Urinary bladder (tissue), 4 donors: ENCODE data around the gene ABLIM2. TPM values are rescaled to one million over a fixed set of nuclear protein-coding genes. Genes with fewer than 3 reads are reported as not detected.

ENCODE experiments used
- DNase-seq: peaks from one replicate; pipeline ENCODE4 v3.0.0-alpha.2; 2015; ENCODE audit errors: extremely low spot score
- H3K27ac ChIP-seq: one replicate; pipeline ENCODE4 v1.5.1; 2013; ENCODE audit warnings: low read depth, mild to moderate bottlenecking, moderate library complexity
- H3K36me3 ChIP-seq: one replicate; pipeline ENCODE4 v1.6.1; 2013; ENCODE audit warnings: mild to moderate bottlenecking, moderate library complexity; ENCODE audit not compliant: insufficient read depth
- H3K4me1 ChIP-seq: one replicate; pipeline ENCODE4 v1.6.1; 2013; ENCODE audit warnings: mild to moderate bottlenecking, moderate library complexity; ENCODE audit not compliant: insufficient read depth
- H3K4me3 ChIP-seq: one replicate; pipeline ENCODE4 v1.5.1; 2013; ENCODE audit warnings: low read depth, low read length
- WGBS: extraction: QIAGEN DNeasy Blood & Tissue Kit; methylation state at CpG from one replicate; pipeline ENCODE4 v1.1.7; 2013; 5-methylcytosine and 5-hydroxymethylcytosine counted together
- polyA plus RNA-seq: library from polyadenylated mRNA; stranded (reverse); fragments of 200-250 nt; gene quantifications from one replicate; pipeline ENCODE4 v1.2.3, GENCODE V29; 2013
- total RNA-seq: library from RNA; depleted of rRNA; stranded (reverse); fragments of >200 nt; gene quantifications from one replicate; pipeline ENCODE4 v1.2.3, GENCODE V29; 2014
- donor health status: healthy with polysubstance abuse.
- donor health status: healthy.

Gene ABLIM2
- total and polyA plus RNA-seq, 2 donors = 1.1 to 5.9 TPM

- Histone ChIP-seq H3K36me3 (no peaks in the 10 kb centered on the region), H3K4me3 (no peak overlapping the region), H3K27ac (no peak overlapping the region), H3K4me1 (no peaks in the 10 kb centered on the region)
- DNase-seq = no peak
- 89% methylated on average over 18 of the region's 18 CpGs for WGBS
These were observed 98.0 kb downstream of the ABLIM2 start for GRCh38 chr4:8060632-8061031.

- no peaks in the 10 kb centered on the region for H3K4me1 ChIP-seq
- no peak for DNase-seq
- no peaks in the 10 kb centered on the region for H3K36me3 ChIP-seq
- H3K4me3 ChIP-seq = no peak overlapping the region
- H3K27ac ChIP-seq = no peak overlapping the region
- 90% methylated on average over 18 of the region's 18 CpGs for WGBS
These were observed 100.6 kb downstream of the ABLIM2 start for GRCh38 chr4:8058031-8058479.

- WGBS = 98% methylated on average over 6 of the region's 6 CpGs
- DNase-seq = no peak
- Histone ChIP-seq H3K36me3 (no peaks in the 10 kb centered on the region), H3K27ac (no peak overlapping the region), H3K4me3 (no peak overlapping the region), H3K4me1 (no peaks in the 10 kb centered on the region)
These were observed 103.4 kb downstream of the ABLIM2 start for GRCh38 chr4:8055206-8055605.

- no peaks in the 10 kb centered on the region for H3K36me3 ChIP-seq
- H3K4me3 ChIP-seq = no peak overlapping the region
- no peak overlapping the region for H3K27ac ChIP-seq
- DNase-seq = no peak
- 88% methylated on average over 18 of the region's 18 CpGs for WGBS
- H3K4me1 ChIP-seq = no peaks in the 10 kb centered on the region
These were observed 104.7 kb downstream of the ABLIM2 start for GRCh38 chr4:8053688-8054449.

- 96% methylated on average over 9 of the region's 9 CpGs for WGBS
- Histone ChIP-seq H3K27ac (no peak overlapping the region), H3K4me3 (no peak overlapping the region), H3K36me3 (no peaks in the 10 kb centered on the region), H3K4me1 (no peaks in the 10 kb centered on the region)
- DNase-seq = no peak
These were observed 106.4 kb downstream of the ABLIM2 start for GRCh38 chr4:8052160-8052691.

GRCh38 chr4:8051644-8052043, 107.0 kb downstream of the ABLIM2 start:
- Histone ChIP-seq H3K4me3 (no peak overlapping the region), H3K27ac (no peak overlapping the region), H3K36me3 (no peaks in the 10 kb centered on the region), H3K4me1 (no peaks in the 10 kb centered on the region)
- 89% methylated on average over 7 of the region's 7 CpGs for WGBS
- no peak for DNase-seq

- Histone ChIP-seq H3K4me3 (no peak overlapping the region), H3K27ac (peak overlapping the region; percentile 14), H3K36me3 (no peaks in the 10 kb centered on the region), H3K4me1 (no peaks in the 10 kb centered on the region)
- 15% methylated on average over 28 of the region's 28 CpGs for WGBS
- DNase-seq = peak; percentile 54
These were observed 107.9 kb downstream of the ABLIM2 start for GRCh38 chr4:8050555-8051206.

GRCh38 chr4:8050180-8050554, 108.4 kb downstream of the ABLIM2 start:
- DNase-seq = no peak
- Histone ChIP-seq H3K36me3 (no peaks in the 10 kb centered on the region), H3K4me1 (no peaks in the 10 kb centered on the region), H3K27ac (no peak overlapping the region), H3K4me3 (no peak overlapping the region)
- 73% methylated on average over 4 of the region's 4 CpGs for WGBS

GRCh38 chr4:8048856-8049676, 109.5 kb downstream of the ABLIM2 start:
- WGBS = 86% methylated on average over 18 of the region's 18 CpGs
- no peak overlapping the region for H3K27ac ChIP-seq
- H3K36me3 ChIP-seq = no peaks in the 10 kb centered on the region
- no peak overlapping the region for H3K4me3 ChIP-seq
- no peak for DNase-seq
- no peaks in the 10 kb centered on the region for H3K4me1 ChIP-seq

- no peaks in the 10 kb centered on the region for H3K36me3 ChIP-seq
- WGBS = 87% methylated on average over 21 of the region's 21 CpGs
- no peak overlapping the region for H3K27ac ChIP-seq
- no peak overlapping the region for H3K4me3 ChIP-seq
- no peak for DNase-seq
- H3K4me1 ChIP-seq = no peaks in the 10 kb centered on the region
These were observed 110.6 kb downstream of the ABLIM2 start for GRCh38 chr4:8047837-8048678.

GRCh38 chr4:8046925-8047541, 111.6 kb downstream of the ABLIM2 start:
- H3K27ac ChIP-seq = no peak overlapping the region
- 93% methylated on average over 20 of the region's 20 CpGs for WGBS
- no peak for DNase-seq
- no peaks in the 10 kb centered on the region for H3K4me1 ChIP-seq
- H3K4me3 ChIP-seq = no peak overlapping the region
- no peaks in the 10 kb centered on the region for H3K36me3 ChIP-seq

- DNase-seq = no peak
- Histone ChIP-seq H3K27ac (no peak overlapping the region), H3K4me1 (no peaks in the 10 kb centered on the region), H3K4me3 (no peak overlapping the region), H3K36me3 (no peaks in the 10 kb centered on the region)
- 95% methylated on average over 7 of the region's 7 CpGs for WGBS
These were observed 112.7 kb downstream of the ABLIM2 start for GRCh38 chr4:8045909-8046308.
